AG04450 (cell line): ENCODE results near the gene TMEM53. TPM values are rescaled to one million over a fixed set of nuclear protein-coding genes. Genes with fewer than 3 reads are reported as not detected.

Source experiments
- CTCF ChIA-PET: fragments of 300-600, 350-600 bp; formaldehyde crosslinking; extraction: SDS; loops from one replicate; lab custom pipeline; 2022; ENCODE audit warnings: antibody characterized with exemption, inconsistent platforms; lab: Charles Lee
- POLR2A ChIA-PET: fragments of 350-600 bp; formaldehyde crosslinking; extraction: SDS; loops from one replicate; lab custom pipeline; 2021; ENCODE audit warnings: antibody characterized with exemption, inconsistent platforms; lab: Yijun Ruan, JAX
- DNase-seq: peaks from one replicate; pipeline ENCODE4 v3.0.0-alpha.2; 2011; ENCODE audit warnings: low read depth, low spot score
- H3K27ac ChIP-seq: one replicate; pipeline ENCODE4 v1.5.1; 2012; ENCODE audit warnings: low read depth, low read length, control low read depth
- H3K27me3 ChIP-seq: one replicate; pipeline ENCODE4 v1.6.0; 2012; ENCODE audit warnings: low read length; ENCODE audit not compliant: control insufficient read depth, insufficient read depth
- H3K4me3 ChIP-seq: 2 replicates; pipeline ENCODE4 v1.5.1; 2011; ENCODE audit warnings: mild to moderate bottlenecking, low read depth, low read length, control low read depth
- H3K9me3 ChIP-seq: 2 replicates; pipeline ENCODE4 v1.5.1; 2012; ENCODE audit warnings: low read length; ENCODE audit not compliant: control insufficient read depth, insufficient read depth
- polyA plus RNA-seq: library from polyadenylated mRNA; depleted of rRNA; stranded (reverse); fragments of >200 nt; gene quantifications from 2 replicates; pipeline ENCODE4 v1.2.3, GENCODE V29; 2011; rRNA removed
- small RNA-seq: library from RNA; depleted of rRNA; stranded (forward); fragments of <200 nt; gene quantifications from one replicate; pipeline ENCODE3, GENCODE V24; 2012; ENCODE audit warnings: low read depth; ENCODE audit not compliant: insufficient read length
- TF ChIP-seq, protein P1 (sequence below): IDR thresholded peaks from 2 replicates; pipeline ENCODE4 v1.5.1; 2011; ENCODE audit warnings: low read depth, low read length, control low read depth, inconsistent platforms

The TMEM53 gene
- polyA plus RNA-seq, 1 experiment, result 4.4 TPM

DNA sequence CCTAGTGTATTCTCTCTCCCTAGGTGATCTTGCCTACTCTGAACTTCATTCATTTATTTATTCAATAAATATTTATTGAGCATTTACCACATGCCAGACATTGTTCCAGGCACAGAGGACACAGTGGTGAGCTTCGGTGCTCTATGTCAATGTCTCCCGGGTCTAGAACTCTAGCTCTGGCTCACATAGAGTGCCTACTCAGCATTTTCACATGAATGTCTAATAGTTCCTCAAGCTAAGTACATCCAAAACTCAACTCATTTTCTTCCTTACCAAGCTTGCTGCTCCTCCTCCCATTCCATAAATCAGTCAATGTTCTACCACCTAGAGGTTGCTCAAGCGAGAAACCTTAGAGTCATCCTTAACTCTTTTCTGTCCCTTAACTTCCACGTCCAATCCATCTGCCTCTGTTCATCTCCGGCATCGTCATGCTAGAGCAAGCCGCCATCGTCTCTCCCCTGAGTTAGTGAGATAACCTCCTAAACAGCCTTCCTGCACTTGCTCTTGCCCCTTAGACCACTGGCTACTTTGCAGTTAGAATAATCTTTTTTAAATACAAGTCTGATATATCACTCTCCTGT lies 67.5 kb downstream of the TMEM53 start:
- CTCF ChIA-PET, result interaction anchor here (0.8 to 6.7 kb wide), 3 partner anchors 9 to 42 kb away, joined by 3 to 221 read pairs (median 11); no protein-coding TSS in a partner anchor
- peaks cover 43% of the 10 kb centered on the region for H3K27me3 ChIP-seq

DNA sequence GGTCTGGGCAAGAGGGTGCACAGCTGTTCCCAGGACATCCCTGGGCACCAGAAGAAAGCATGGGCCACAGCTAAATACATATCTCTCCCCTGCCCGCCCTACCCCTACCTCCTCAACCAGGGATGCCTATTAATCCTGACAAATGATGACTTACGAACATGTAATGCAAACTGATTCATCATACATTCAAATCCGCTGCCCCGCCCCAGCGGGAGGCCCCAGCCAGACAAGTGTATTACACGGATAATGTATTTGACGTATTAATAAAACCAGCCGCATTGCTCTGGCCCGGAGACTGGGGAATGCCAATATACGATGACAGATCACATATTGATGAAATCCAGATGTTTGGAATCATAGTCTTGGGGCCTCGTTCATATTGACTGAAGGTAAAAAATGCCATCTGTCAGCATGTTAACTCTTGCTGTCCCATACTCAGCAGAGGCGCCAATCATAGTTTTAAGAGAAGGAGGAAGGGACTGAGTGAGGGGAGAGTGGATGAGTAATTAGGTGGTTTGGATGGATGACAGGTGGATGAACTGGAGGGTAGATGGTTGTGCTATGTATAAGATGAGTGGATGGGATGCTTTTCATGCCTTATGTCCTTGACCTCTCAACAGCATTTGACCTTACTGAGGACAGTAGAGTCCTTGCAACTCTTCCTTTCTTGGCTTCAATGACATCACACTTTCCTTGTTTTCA lies 68.2 kb downstream of the TMEM53 start:
- Histone ChIP-seq H3K4me3 (no peak overlapping the region), H3K9me3 (no peaks in the 10 kb centered on the region; the same call in 1 of the 2 replicates), H3K27ac (no peak overlapping the region), H3K27me3 (peaks cover 44% of the 10 kb centered on the region)
- TF ChIP-seq, protein P1, sequence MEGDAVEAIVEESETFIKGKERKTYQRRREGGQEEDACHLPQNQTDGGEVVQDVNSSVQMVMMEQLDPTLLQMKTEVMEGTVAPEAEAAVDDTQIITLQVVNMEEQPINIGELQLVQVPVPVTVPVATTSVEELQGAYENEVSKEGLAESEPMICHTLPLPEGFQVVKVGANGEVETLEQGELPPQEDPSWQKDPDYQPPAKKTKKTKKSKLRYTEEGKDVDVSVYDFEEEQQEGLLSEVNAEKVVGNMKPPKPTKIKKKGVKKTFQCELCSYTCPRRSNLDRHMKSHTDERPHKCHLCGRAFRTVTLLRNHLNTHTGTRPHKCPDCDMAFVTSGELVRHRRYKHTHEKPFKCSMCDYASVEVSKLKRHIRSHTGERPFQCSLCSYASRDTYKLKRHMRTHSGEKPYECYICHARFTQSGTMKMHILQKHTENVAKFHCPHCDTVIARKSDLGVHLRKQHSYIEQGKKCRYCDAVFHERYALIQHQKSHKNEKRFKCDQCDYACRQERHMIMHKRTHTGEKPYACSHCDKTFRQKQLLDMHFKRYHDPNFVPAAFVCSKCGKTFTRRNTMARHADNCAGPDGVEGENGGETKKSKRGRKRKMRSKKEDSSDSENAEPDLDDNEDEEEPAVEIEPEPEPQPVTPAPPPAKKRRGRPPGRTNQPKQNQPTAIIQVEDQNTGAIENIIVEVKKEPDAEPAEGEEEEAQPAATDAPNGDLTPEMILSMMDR, result no peak
- POLR2A ChIA-PET, result no interaction called here
- CTCF ChIA-PET, result interaction anchor here (0.8 to 6.7 kb wide), 3 partner anchors 8 to 43 kb away, joined by 3 to 221 read pairs (median 4); no protein-coding TSS in a partner anchor
- no peak for DNase-seq

More for the DNA sequence above, 67.5 kb downstream of the TMEM53 start:
- TF ChIP-seq, protein P1, result no peak
- Histone ChIP-seq H3K4me3 (no peak overlapping the region), H3K27ac (no peak overlapping the region), H3K9me3 (no peaks in the 10 kb centered on the region; the same call in 1 of the 2 replicates)
- DNase-seq, result no peak
- POLR2A ChIA-PET, result no interaction called here

DNA sequence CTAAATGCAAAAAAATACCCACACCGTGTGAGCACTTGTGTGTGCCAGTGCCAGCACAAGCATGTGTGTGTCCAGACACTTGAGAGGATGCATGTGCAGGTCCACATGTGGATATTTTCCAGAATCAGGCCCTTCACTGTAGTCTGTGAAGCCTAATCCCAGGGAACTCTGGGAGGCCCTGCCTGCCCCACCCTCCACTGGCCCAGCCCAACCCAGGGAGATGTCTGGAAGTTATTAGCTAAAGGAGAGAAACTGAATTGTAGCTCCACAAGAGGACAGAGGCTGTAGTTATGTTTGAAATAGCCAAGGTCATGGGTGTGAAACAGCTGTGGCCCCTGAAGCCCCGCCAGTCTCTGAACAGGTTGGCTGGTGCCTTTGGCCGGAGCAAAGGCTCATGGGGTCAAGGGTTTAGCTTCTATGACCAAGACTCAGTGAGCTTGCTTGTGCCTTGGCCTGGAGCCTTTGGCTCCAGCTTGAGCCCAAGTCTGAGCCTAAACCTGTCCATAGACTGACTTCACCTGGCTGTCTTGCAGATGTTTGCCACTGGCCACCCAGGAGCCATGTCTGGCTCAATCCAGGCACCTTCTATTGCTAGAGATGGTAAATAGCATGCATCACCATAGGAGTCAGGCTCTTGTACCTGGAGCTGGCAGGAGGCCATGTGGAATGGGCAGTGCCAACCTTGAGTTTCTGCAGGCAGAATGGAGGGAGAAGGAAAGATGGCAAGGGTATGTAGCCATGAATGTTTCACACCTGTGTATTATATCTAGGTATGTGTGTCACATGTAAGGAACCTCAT lies 69.9 kb downstream of the TMEM53 start:
- TF ChIP-seq, protein P1, result no peak
- Histone ChIP-seq H3K4me3 (no peak overlapping the region), H3K27me3 (peaks cover 44% of the 10 kb centered on the region), H3K27ac (no peak overlapping the region), H3K9me3 (no peaks in the 10 kb centered on the region; the same call in 1 of the 2 replicates)
- POLR2A ChIA-PET, result no interaction called here
- CTCF ChIA-PET, result interaction anchor here (0.6 to 1.3 kb wide), 3 partner anchors 9 to 512 kb away, joined by 4 to 5 read pairs (median 4); no protein-coding TSS in a partner anchor
- no peak for DNase-seq

DNA sequence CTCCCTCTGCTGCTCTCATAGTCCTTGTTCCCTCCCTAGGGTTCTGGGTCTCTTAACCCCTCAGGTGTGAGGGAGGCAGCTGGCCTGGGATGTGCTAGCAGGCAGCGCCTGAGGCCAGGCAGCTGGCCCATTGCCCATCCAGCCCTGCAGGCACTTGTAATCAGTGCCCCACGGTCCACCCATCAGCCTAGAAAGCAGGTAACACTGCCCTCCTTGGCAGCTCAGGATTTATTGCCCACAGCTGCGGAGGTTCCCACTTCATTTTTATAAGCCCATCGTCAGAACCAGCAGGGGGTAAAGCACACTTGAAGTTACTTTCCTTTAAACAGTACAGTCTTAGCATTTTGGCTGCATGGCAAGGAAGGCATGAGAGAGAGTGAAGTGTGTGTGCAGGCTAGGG lies 70.6 kb downstream of the TMEM53 start:
- Histone ChIP-seq H3K4me3 (no peak overlapping the region), H3K27ac (no peak overlapping the region), H3K27me3 (peaks cover 44% of the 10 kb centered on the region), H3K9me3 (no peaks in the 10 kb centered on the region; the same call in 1 of the 2 replicates)
- DNase-seq, result no peak
- ChIA-PET POLR2A (no interaction called here), CTCF (interaction anchor here (1.0 kb wide), 1 partner anchor 49 kb away, joined by 3 read pairs; no protein-coding TSS in a partner anchor)
- TF ChIP-seq, protein P1, result no peak

Small RNA genes within 50 kb of the gene (small RNA-seq; reads per million reads assigned to genes)
- gene RNU5F-1, result 4.6 reads per million, percentile 46 among the genes with 10 or more reads in this experiment

Other genes with a start within 250 kb of the TMEM53 start
- 2.7 and 3.4 TPM in 2 replicates for gene ARMH1, start 233 bp upstream of the TMEM53 start, polyA plus RNA-seq
- gene RNU5D-1, start 56.7 kb upstream of the TMEM53 start, polyA plus RNA-seq, result not detected in 2 replicates
- 11.8 and 14.3 TPM in 2 replicates for gene KIF2C, start 65.4 kb upstream of the TMEM53 start, polyA plus RNA-seq
- gene RPS8, start 101.1 kb upstream of the TMEM53 start, polyA plus RNA-seq, result 2,661 and 2,755 TPM in 2 replicates
- 0.07 and 0.17 TPM in 2 replicates for gene BEST4, start 113.7 kb upstream of the TMEM53 start, polyA plus RNA-seq
- gene PLK3, start 125.9 kb upstream of the TMEM53 start, polyA plus RNA-seq, result 14.2 and 20.1 TPM in 2 replicates
- not detected in 2 replicates for gene DYNLT4, start 132.9 kb upstream of the TMEM53 start, polyA plus RNA-seq
- 6.9 and 7.3 TPM in 2 replicates for gene BTBD19, start 134.0 kb upstream of the TMEM53 start, polyA plus RNA-seq
- gene PTCH2, start 168.8 kb upstream of the TMEM53 start, polyA plus RNA-seq, result 0.20 and 0.36 TPM in 2 replicates